GM21515 (cell line): Measurements from ENCODE around the gene TRIB2.

Experiments
- ATAC-seq: cut with Tn5 transposase; IDR thresholded peaks from one replicate; pipeline ENCODE4 v1.9.1; 2021; ENCODE audit not compliant: unreplicated experiment

TRIB2 gene

GRCh38 chr2:12719400-12720277, 2.9 kb downstream of the TRIB2 start:
- ATAC-seq = no peak

GRCh38 chr2:12720278-12720620, 3.5 kb downstream of the TRIB2 start:
- ATAC-seq = no peak

GRCh38 chr2:12720754-12721378, 4.1 kb downstream of the TRIB2 start:
- ATAC-seq = no peak

- ATAC-seq = no peak
These were observed 5.1 kb downstream of the TRIB2 start for GRCh38 chr2:12721566-12722446.

- ATAC-seq = no peak
These were observed 5.9 kb downstream of the TRIB2 start for GRCh38 chr2:12722447-12723316.

- no peak for ATAC-seq
These were observed 7.2 kb downstream of the TRIB2 start for GRCh38 chr2:12723736-12724463.

- no peak for ATAC-seq
These were observed 8.8 kb downstream of the TRIB2 start for GRCh38 chr2:12725233-12726187.

- no peak for ATAC-seq
These were observed 9.5 kb downstream of the TRIB2 start for GRCh38 chr2:12726271-12726670.

GRCh38 chr2:12727065-12727464, 10.3 kb downstream of the TRIB2 start:
- no peak for ATAC-seq

GRCh38 chr2:12727641-12728040, 10.9 kb downstream of the TRIB2 start:
- no peak for ATAC-seq

- peak; percentile 92 for ATAC-seq
These were observed 11.6 kb downstream of the TRIB2 start for GRCh38 chr2:12728221-12728777.

- no peak for ATAC-seq
These were observed 13.5 kb downstream of the TRIB2 start for GRCh38 chr2:12730265-12730664.

GRCh38 chr2:12731701-12732280, 15.1 kb downstream of the TRIB2 start:
- no peak for ATAC-seq

GRCh38 chr2:12732651-12733050, 15.9 kb downstream of the TRIB2 start:
- no peak for ATAC-seq

- no peak for ATAC-seq
These were observed 17.1 kb downstream of the TRIB2 start for GRCh38 chr2:12733846-12734245.

- ATAC-seq = no peak
These were observed 18.3 kb downstream of the TRIB2 start for GRCh38 chr2:12734914-12735654.

- ATAC-seq = no peak
These were observed 20.6 kb downstream of the TRIB2 start for GRCh38 chr2:12737297-12737696.
